Measurements from ENCODE around the gene GAS6.

Gene GAS6

DNA sequence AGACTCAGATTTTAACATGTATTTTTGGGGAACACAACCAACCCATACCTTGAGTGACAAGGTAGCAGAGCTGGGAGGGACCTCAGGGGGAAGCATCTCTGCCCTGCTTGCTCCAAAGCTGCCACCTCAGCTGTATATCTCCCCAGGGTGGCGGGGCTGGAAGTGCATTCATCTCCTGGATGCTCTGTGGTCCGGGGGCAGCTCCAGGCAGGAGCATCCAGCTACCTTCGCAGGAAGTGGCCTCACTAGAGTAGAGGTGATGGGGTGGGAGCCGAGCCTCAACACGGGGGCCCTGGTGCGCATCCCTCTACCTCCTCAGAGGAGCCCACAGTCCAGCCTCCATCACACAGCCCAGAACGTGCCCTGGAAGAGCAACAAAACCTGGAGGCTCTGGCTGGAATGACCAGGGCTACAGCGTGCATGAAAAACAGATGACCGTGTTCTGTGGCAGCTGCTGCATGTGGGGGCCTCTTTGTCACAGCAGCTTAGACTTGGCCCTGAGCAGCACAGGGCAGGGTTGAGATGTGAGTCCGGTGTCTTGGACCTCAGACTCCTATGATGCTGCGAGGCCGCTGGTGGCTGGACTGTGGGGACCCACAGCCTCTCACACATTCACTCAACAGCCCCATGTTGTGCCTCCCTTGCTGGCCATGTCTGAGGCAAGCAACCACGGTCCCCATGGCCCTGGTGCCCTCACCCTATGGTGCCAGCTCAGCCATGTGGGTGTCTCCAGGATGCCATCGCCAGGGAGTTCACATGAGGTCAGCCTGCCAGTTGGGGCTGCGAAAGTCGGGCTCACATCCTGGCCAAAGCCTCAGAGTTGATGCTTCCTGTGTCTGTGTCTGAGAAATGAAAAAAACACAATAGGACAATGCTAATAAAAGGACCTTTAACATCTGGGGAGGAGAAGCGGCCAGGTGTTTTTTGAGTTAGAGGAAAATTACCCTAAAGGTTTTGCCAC is 17.1 kb upstream of the GAS6 start:
- TF ChIP-seq, protein P1, sequence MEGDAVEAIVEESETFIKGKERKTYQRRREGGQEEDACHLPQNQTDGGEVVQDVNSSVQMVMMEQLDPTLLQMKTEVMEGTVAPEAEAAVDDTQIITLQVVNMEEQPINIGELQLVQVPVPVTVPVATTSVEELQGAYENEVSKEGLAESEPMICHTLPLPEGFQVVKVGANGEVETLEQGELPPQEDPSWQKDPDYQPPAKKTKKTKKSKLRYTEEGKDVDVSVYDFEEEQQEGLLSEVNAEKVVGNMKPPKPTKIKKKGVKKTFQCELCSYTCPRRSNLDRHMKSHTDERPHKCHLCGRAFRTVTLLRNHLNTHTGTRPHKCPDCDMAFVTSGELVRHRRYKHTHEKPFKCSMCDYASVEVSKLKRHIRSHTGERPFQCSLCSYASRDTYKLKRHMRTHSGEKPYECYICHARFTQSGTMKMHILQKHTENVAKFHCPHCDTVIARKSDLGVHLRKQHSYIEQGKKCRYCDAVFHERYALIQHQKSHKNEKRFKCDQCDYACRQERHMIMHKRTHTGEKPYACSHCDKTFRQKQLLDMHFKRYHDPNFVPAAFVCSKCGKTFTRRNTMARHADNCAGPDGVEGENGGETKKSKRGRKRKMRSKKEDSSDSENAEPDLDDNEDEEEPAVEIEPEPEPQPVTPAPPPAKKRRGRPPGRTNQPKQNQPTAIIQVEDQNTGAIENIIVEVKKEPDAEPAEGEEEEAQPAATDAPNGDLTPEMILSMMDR (IDR thresholded peaks at IDR 0.05; ENCODE audit: insufficient read depth, low read length, missing control alignments) = no peak
- H3K4me3 ChIP-seq (ENCODE audit: low read depth, low read length) = no peak overlapping the region
- POLR2A ChIA-PET = no interaction called here
- CTCF ChIA-PET = no interaction called here
- no peak for DNase-seq (ENCODE audit: low read depth, low spot score)

DNA sequence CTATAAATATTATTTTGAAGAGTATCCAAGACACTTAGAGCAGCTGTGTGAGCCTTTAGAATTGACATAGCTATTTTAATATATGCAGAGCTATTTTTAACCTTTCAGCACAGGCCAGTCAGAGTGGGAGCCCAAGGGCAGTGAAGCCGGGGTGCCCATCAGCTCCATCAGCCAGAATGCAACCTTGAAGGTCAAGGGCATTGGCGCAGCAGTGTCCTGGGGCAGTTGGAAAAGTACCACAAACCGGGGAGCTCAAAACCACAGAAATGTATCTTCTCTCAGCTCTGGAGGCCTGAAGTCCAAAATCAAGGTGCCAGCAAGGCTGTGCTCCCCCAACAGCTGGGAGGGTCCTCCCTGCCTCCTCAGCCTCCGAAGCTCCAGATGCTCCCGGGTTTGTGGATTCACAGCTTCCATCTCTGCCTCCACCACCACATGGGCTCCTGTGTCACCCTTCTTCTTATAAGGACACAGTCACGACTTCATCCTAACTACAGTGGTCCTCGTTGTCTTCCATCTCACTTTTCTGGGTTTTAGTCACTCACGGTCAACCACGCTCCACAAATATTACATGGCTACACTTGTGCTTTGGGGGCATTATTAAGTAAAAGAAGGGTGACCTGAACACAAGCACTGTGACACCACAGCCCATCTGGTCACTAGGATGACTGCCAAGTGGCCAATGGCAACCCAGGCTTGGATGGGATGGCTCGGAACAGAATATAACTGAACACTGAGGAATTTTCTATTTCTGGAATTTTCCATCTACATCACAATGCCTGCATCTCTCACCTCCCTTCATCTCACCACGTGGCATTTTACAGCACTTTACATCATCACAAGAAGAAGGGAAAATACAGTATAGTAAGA is 15.9 kb upstream of the GAS6 start:
- POLR2A ChIA-PET = no interaction called here
- DNase-seq (ENCODE audit: low read depth, low spot score) = no peak
- CTCF ChIA-PET = interaction anchor here (0.8 to 2.0 kb wide), 4 partner anchors 9 to 67 kb away, joined by 3 to 13 read pairs (median 4); no protein-coding TSS in a partner anchor
- no peak overlapping the region for H3K4me3 ChIP-seq (ENCODE audit: low read depth, low read length)
- TF ChIP-seq, protein P1 (IDR thresholded peaks at IDR 0.05; ENCODE audit: insufficient read depth, low read length, missing control alignments) = no peak

DNA sequence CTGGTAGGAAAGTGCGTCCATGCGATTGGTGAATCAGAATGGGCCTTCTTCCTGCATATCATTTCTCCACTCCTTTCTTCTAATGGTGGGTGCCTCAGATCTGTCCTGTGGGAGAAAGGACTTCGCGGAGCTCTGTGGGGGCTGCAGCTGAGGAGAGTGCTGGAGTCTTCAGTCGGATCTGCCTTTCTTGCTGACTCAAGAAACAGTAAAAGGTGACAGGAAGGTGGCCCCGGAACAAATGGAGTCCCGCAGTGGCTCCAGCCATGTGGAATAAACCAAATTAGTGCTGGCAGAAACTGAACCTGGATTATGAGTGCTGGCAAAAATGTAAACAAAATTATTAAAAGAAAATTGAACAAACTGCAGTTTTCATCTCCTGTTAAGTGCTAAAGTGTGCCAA is 15.1 kb upstream of the GAS6 start:
- POLR2A ChIA-PET = no interaction called here
- CTCF ChIA-PET = interaction anchor here (0.8 to 2.0 kb wide), 4 partner anchors 9 to 68 kb away, joined by 3 to 13 read pairs (median 4); no protein-coding TSS in a partner anchor
- no peak for DNase-seq (ENCODE audit: low read depth, low spot score)
- TF ChIP-seq, protein P1 (IDR thresholded peaks at IDR 0.05; ENCODE audit: insufficient read depth, low read length, missing control alignments) = no peak
- no peak overlapping the region for H3K4me3 ChIP-seq (ENCODE audit: low read depth, low read length)

DNA sequence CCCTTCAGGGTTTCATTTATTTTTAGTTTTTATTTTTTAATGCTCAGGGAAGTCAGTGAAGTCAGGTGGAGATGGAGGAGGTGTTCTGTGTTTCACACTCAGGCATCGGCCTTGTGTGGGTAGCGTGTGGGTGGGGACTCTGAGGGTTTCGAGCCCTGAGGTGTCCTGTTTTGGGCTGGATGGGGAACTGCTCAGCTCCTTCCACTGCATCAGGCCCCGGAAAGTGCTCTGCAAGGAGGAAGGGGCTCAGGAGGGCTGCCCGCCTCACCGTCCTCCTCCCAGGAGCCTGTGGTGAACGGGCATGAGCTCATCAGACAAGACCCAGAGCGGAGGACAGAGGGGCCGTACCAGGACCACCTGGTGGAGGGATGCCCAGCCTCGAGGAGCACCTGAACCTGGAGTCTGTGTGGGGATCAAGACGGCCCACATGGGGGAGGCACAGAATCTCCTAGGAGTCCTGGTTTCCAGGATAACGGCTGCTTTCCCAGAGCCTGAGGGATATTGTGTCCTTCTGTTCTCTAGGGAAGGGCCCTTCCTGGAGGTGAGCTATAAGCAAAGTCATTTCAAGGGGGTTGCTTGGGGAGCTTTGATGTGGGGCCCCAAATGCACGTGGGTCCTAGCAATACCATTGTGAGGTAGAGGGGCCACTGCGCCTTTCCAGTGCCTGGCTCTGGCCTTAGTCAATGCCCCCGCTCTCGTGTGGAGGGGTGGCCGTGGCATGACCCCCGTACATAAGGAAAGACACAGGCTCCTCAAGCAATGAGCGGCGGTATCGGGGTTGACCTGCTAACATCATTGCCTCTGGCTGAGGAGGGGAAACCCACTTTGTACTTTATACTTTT is 13.5 kb upstream of the GAS6 start:
- H3K4me3 ChIP-seq (ENCODE audit: low read depth, low read length) = no peak overlapping the region
- CTCF ChIA-PET = no interaction called here
- POLR2A ChIA-PET = no interaction called here
- DNase-seq (ENCODE audit: low read depth, low spot score) = no peak
- TF ChIP-seq, protein P1 (IDR thresholded peaks at IDR 0.05; ENCODE audit: insufficient read depth, low read length, missing control alignments) = no peak

DNA sequence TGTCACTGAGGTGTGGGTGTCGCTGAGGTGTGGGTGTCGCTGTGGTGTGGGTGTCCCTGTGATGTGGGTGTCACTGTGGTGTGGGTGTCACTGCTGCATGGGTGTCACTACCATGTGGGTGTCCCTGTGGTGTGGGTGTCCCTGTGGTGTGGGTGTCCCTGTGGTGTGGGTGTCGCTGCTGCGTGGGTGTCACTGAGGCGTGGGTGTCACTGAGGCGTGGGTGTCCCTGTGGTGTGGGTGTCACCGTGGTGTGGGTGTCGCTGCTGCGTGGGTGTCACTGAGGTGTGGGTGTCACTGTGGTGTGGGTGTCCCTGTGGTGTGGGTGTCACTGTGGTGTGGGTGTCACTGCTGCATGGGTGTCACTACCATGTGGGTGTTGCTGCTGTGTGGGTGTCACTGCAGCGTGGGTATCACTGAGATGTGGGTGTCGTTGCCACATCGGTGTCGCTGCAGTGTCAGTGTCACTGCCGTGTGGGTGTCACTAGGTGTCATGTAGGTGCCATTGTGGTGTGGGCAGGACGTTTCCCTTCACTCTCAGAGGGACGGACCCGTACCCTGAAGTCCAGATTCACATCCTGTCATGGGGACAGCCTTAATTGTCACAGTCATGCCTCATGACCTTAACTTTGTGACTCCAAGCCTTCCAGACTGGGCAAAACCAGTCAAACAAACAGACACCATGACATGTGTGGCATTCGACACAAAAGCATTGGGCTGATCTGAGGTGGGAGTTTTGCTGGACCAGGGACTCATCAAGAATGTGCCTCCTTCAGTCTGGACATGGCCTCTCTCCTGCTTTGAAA is 12.7 kb upstream of the GAS6 start:
- POLR2A ChIA-PET = no interaction called here
- H3K4me3 ChIP-seq (ENCODE audit: low read depth, low read length) = no peak overlapping the region
- TF ChIP-seq, protein P1 (IDR thresholded peaks at IDR 0.05; ENCODE audit: insufficient read depth, low read length, missing control alignments) = no peak
- CTCF ChIA-PET = no interaction called here
- DNase-seq (ENCODE audit: low read depth, low spot score) = no peak

Measured in AG04449 (cell line).